ENCODE data around the gene SESN3.

DNA sequence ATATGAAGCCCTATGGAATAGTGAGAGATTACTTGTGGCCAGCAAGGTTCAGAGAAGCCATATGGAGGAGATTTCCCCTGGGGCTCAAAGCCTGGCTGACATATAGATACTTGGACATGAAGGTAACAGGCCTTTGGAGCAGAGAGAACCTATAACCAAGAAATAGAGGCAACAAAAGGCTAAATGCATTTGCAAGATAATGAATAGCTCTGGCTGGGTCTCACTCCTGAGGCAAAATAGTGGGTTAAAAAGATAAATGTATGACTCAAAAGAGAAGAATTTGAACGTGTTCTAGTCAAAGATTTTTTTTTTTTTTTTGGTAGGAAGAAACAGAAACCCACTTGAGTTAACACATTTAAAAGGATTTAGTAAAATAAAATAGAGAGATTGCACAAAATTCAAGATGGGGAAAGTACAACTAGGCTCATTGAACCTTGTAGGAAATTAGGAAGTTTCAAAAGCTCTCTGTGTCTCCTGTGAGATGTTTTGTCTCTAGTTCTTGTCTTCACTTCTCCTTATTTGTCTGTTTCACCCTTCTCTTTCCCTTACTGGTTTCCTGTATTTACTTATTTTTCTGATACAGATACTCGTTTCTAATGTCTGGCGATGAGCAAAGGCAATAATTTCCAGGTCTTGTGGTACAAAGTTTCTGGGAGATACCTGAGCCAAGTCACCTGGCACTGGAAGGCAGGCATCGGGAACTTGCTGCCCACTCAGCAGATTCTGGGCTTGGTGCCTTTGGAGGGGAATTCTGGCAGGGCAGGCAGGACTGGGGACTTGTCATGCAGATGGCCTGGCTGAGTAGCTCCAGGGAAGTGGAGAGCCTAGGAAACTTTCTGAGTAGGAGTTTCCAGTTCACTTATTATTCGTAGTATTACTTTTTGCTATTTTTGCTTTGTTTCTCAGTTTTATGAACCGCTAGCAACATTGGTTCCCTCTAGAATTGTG lies 49.2 kb upstream of the SESN3 start:
- no peak for TF ChIP-seq CTCF (IDR thresholded peaks at IDR 0.05; ENCODE audit: low read depth, low read length, poor library complexity, severe bottlenecking)
- no peak for TF ChIP-seq EZH2phosphoT487 (IDR thresholded peaks at IDR 0.05; ENCODE audit: borderline replicate concordance, low read length)

All from DOHH2 (cell line).